IPS DF 4.7 (cell line): ENCODE data around the gene SSR2.
"Not testable (repeated sequence)": the region's sequence is repeated elsewhere in the genome, so short reads cannot be mapped to it uniquely, and the experiment has no call there.

Experiments used
- DNase-seq: peaks from one replicate; pipeline ENCODE4 v3.0.0-alpha.2; 2013; ENCODE audit warnings: low spot score; ENCODE audit errors: extremely low read depth

Gene SSR2

DNA sequence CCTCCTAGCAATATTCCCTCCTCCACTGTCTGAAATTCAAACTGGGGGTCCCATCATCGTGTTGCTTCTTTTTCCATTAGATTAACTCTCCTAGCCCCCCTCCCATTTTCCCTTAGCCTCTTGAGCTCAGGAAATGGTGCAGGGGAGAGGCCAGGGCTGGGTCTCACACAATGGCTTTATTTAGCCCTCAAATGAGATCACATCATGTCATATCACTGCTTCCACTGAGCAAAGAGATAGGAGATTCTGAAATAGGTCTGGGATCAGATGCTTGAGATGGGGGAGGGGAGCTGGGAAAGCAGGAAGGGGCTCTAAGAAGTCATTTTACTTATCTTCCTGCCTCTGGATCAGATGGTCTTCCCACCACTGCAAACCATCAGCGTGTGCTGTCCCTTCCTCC is 24.6 kb downstream of the SSR2 start:
- no peak for DNase-seq

DNA sequence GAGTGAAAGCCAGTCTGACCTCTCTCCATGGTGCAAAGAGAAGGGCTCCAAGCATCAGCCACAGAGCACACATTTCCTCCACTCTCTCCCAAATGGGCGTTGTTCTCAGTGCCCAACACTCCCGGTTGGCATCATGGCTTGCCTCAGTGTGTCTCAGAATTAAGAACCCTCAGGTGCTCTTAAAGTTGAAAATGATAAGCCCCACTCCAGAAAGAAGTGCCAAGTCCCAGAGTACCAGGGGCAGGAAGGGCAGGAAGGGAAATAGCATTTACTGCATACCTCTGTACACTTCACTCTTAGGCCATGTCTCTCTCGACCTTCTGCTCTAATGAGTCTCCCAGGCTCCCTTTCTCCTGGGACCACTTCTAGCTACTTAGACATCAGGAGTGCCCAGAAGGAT is 27.2 kb downstream of the SSR2 start:
- no peak for DNase-seq

DNA sequence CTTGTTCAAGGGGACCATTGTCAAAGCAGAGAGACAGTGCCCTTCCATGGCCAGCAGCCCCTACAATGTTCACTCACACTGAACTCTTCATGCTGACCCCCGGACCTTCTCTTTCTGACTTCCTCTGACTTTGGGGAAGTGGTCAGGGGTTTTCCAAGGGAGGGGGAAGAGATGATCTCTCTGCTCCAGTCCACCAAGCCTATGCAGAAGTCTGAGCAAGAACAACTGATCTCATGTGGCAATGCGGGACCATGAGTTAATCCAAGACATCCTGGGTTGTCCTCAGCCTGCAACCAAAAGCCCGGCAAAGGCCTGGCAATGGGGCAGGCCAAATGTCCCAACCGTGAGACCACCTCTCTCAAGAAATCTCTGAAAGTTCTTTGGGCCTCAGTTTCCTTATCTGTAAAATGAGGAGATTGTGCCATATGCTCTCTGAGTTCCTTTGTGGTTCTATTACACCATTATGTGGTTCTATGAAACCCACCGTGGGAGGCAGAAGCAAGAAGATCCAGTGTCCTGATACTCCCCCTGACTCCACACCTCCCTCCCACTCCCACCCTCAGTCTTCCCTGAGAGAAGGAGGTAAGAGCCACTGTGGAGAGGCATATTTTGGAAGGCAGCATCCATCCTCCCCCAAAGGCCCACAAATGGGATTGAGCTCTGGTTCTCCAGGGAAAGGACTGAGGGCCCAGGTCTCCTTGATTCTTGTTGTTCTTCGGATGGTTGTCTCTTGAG is 30.6 kb downstream of the SSR2 start:
- no peak for DNase-seq

DNA sequence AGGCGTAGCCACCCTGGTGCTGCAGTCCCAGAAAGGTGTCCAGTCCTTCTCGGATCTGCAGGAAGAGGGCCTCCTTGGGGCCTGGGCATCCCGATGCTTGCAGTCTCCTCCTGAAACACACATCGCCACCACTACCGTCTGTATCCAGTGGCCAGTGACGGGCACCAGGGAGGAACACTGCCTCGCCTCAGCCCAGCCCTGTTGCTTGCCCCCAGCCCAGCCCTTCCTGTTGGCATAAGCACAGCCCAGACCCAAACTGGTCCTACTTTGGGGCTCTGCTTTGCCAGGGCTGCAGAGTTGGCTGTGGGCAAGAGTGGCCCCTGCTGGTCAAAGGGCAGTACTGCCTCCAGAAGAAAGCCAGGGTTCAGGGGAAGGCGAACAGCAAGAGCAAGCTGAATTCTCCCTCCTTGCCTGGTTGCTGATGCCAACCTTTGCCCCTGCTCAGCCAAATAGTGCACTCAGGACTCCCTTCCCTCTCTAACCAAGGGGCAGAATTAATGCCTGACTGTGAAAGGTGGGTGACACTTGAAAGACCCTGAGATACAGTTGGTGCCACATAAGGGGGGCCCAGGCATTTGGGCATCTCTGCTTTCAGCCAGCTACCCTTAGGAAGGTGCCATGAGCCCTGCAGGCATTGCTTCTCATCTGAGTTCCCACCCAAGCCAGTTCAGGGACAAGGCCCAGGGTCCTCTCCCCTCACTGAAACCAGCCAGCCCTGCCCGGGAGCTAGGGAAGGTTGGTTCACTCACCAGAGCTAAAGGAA is 31.3 kb downstream of the SSR2 start:
- no peak for DNase-seq

DNA sequence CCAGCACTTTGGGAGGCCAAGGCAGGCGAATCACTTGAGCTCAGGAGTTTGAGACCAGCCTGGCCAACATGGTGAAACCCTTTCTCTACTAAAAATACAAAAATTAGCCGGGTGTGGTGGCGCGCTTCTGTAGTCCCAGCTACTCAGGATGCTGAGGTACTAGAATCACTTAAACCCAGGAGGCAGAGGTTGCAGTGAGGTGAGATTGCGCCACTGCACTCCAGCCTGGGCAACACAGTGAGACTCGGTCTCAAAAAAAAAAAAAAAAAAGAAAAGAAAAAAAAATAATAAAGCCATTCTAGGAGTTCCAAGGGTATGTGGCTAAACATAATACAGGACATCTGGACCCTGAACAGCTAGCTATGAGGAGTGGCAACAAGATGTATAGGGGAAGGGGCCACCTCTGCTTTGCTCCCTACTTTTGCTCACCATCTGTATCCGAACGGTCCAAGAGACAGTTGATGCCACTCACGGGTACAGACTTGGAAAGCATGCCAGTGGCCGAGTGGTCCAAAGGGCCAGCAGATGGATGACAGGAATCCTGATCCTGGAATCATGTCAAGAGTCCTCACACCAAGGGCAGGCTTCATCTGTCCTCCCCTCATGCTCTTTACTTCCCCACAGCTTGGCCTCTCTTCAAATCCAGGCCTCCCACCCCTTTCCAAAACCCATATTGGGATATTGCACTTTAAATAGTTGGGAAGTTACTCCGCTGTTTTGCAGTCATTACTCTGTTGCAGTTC is 35.7 kb downstream of the SSR2 start:
- DNase-seq: not testable (repeated sequence)

DNA sequence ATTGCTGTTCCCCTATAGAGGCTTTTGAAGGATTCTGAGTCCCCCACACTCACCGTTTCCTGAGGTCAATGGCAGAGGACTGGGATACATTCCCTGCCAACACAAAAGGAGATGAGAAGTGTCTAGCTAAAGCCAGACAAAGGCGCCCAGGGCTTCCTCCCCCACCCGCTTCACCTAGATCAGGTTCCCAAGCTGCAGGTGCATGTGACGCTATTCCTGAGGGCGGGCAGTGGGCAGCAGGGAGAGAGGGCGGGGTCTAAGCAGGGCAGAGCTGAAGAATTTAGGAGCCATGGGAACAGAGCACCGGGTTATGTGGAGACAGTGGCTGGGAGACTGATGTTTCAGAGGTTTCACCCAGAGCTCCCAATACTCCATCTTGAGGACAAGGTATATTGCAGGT is 36.4 kb downstream of the SSR2 start:
- peak; percentile 51 for DNase-seq

DNA sequence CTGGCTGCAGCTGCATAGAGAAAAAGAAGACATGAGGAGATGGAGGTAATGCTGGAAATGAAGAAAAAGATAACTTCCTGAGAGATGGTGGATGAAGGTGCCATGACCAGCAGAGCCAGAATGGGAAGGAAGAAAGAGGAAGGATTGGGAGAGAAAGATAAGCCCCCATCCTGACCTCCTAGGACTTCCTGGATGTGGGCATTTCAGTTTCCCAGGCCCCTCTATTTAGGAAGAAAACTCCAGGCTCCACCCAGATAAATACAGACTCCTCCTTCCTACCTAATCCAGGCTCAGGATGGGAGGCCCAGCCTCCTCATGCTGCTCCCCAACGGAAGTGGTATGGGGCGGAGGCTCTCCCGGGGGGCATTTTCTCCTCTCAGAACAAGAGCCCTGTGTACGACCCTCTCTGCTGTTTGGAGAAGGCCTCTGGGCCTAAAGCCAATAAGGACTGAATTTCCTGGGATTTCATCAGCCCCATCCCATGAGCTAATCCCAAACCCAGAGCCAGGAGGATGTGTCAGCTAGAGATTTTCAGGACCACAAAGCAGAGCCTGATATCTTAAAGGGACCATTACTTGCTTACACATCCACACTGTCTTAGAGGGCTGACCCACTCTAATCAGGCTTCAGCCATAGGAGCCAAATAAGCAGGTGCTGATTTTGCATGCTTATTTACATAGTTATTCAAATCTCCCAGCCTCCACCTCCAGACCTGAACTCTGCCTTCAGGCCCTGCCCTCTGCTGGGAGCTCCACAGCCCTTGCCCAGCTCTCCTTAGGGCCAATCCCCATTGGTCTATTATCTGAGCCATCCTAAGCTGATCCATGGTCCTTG is 37.3 kb downstream of the SSR2 start:
- DNase-seq: no peak

DNA sequence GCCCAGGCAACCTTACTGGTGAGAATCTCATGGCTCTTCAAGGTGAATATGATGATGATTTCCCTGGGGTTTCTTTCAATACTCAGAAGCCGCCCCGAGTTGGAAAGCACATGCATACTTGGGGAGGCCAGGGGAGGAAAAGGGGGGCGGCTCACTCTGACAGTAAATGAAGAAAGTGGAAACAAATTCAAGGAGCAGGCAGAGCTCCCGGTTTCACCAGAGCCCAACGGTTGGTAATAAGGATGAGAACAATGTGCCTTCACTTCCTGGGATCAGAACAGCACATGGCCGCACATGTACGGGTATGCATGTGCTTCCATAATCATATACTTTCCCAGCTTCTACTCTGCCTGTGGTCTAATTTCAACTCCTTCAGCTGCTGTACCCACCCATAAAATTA is 38.6 kb downstream of the SSR2 start:
- DNase-seq: no peak

DNA sequence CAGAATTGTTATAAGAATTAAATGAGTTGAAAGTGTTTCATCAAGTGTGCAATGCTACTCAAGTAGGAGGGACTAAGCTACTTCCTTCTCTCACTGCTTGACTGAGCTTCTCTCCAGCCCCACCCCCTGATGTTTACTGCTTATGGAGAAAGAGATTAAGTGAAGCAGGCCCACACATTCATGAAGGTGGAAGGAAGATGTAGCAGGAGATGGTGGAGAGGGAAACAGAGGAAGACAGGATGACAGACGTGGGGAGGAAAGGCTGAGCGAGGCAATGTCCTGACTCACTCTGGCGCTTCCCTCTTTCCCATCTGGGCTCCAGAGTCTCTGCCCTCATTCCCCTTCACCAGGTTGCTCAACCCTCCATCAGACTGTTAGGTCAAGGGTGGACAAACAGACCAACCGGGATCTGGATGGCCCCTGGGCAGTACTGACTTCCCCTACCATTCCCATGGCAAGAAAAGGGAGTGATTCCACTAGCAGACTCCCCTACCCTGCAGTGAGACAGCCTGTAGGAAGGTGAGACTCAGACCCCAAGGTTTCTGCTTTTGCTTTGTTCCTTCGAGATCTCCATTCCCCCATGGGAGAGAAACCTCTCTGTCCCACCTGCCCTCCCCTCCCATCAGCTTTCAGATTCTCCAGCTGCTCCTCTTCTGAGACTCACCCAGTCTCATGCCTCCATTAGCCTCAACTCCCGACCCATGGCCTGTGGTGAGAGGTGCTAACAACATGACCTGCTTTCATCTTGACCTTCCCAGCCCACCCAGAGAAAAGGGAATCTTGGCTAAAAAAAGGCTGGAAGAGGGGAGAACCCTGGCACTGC is 39.3 kb downstream of the SSR2 start:
- DNase-seq: no peak

DNA sequence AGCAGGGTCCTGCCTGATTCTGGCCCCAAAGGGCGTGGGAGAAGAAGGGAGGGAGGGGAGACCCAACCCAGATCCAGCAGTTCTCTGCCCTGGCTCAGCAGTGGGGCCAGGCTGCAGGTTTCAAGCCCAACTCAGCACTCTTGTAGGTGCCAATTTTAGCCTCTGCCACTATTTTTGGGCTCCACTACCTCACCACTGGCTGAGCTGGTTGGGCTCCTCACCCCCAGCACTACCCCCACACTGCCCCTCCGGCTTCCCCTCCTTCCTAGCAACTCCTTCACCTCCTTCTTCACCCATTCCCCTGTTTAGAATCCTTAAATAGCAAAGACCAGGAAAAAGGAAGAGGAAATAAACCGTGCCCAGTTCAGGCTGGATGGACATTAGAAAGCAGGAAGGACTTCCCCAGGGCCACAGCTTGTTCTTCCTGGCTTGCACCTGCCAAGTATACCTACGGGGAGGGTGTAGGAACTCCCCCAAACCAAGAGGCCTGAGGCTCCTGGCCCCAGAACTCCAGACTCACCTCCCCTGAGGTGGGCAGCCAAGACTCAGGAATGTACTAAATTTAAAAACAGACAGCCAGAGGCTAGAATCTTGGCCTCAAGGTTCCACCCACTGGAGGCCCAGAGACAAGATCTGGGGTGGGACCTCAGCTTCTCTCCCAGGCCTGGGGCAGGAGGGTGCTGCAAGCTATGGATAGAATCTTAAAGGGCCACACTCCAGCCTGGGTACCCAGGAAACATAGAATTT is 41.0 kb downstream of the SSR2 start:
- no peak for DNase-seq

DNA sequence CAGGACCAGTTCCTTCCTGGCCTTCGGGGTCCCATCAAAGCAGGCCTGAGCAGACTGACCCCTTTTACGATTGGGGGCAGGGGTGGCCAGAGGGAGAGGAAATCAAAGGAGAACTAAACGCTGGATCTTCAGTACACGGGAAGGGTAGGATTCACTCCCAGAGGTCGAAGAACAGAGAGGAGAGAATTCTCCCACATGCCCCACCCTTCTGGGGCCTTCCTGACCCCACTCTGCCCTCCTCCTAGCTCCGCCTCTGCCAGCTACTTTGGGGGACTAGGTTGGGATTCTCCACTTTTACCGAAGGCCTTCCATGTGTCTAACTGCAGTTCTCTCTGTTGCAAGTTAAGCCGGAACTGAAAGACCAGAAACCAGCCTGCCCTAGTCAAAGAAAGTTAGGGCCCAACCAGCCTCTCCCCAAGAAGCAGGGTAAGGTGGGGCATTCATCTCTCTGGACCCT is 41.8 kb downstream of the SSR2 start:
- no peak for DNase-seq

DNA sequence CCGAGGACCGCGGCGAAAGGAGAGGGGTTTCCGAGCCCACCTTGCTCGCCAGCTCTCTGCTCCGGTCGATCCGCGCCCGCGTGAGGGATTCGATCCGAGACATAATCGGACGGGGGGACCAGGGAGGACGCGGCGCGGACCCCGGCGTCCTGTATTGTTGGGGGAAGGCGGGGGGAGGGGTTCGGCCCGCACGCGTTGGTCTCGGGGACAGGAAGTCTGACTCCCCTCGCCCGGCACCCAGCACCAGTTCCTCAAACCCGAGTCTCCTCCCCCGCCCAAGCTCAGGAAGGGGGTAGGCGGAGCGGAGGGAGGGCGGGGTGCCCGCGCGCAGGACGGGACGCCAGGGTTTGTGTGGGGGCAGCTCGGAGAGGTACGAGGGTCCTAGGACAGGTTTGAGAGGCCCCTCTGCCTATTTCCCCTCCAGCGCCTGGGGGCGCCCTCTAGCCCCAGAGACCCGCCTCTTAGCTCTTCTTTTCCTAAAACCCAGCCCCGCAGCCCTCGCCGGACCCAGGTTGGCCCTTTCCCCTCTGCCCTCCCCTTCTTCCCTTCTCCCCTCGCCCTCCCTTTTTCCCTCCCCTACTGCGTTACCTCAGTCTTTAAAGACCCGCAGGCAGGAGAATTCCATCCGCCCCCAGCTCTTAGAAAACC is 42.3 kb downstream of the SSR2 start, which contains the start of gene ARHGEF2:
ARHGEF2 (minus strand) TSS at position 223 of the 648 bp plus-strand sequence; CDS start at position 103, 120 bp downstream.
- peak; percentile 80 for DNase-seq

DNA sequence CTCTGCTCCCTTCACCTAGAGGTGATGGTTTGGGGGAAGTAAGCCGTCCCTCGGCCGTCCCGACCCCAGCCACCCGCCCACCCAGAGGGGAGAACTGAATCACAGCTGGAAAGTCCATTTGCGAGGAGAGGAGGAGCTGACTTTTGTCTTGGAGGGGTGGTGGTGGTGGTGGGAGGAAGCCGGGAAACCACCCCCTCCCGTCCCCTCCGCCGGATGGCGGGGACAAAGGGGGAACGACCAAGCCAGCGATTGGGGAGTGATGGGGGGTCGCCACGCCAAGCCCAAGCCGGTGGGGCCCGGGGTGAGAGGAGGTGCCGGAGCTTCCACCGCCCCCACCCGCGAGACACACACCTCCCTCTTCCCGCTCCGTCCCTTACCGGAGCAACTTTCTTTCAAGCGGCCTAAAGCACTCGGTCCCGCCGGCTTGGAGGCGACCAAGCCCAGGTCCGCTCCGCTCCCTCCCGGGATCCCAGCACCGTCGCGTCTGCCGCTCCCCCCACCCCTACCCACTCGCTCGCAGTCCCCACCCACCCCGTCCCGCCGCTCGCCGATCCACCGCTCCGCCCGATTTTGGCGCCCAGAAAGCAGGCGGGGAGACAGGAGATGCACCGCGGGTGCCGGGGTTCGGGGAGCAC is 42.9 kb downstream of the SSR2 start:
- no peak for DNase-seq

DNA sequence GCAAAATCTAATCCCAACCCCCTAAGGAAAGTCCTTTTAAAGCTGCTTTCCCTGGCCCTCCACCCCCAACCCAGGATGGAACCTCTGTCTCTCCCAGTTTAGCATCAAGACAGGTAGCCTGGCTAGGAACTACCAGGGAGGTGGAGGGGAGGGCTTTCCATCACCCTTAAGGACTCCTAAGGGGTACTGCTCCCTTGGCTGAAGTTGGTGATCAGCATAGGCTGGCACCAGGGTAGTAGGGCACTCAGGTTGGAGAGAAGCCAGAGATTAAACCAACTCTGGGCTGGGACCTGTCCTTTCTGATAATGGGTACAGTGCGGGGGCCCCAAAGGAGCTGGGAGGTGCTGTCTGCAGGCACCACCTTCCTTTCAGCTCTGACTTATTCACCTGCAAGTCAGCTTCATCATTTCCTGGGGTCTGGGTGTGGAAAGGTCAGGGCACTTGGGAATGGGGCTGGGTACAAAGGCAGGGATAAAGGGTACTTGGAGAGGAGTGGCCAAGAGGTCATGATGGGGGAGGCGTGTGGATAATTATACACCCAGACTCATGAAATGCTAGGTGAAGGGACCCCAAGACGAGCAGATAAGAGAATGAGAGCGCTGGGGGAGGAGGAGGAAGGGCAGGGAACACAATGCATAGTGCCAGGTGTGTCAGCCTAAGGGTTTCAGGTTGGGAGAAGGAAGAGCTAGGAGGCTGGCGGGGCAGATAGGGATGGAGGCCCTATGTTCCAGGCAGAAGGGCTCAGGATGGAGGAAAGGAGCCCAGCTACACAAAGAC is 43.6 kb downstream of the SSR2 start:
- no peak for DNase-seq

DNA sequence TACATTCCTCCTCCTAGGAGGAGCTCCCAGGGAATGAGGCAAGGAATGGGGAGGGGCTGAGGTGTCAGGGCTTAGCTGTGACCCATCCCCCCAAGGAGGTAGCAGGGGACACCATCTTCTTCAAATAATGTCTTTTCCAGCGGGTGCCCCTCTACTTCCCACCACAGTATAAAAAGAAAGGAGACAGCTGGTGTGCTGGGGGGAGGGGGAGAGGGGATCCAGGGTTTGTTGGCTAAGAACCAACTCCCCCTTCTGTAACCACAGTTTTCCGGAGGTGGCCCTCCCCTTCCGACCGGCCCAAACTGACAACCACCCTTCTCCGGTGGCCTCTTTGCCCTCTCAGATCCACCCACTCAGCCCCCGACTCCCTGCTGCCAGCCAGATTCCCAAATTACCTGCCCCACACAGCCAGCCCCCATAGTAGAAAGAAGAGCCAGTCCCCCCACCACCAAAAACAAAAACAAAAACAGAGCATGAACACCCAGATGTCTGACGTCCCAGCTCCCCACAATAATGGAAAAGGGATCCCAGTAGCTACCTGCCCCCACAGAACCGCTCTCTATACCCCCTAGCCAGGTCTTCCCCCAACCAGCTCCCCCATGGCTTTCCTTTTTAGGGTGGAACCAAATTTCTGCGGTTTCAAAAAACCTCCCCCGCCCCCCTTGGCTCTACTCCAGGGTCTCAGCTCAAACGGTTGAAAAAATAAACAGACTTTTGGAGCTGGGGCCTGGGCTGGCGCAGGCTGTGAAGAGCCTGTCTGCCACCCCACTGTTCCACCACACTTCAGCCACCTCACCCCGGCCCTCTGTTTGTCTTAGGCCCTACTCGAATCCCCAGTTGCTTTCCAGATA is 44.5 kb downstream of the SSR2 start:
- no peak for DNase-seq

DNA sequence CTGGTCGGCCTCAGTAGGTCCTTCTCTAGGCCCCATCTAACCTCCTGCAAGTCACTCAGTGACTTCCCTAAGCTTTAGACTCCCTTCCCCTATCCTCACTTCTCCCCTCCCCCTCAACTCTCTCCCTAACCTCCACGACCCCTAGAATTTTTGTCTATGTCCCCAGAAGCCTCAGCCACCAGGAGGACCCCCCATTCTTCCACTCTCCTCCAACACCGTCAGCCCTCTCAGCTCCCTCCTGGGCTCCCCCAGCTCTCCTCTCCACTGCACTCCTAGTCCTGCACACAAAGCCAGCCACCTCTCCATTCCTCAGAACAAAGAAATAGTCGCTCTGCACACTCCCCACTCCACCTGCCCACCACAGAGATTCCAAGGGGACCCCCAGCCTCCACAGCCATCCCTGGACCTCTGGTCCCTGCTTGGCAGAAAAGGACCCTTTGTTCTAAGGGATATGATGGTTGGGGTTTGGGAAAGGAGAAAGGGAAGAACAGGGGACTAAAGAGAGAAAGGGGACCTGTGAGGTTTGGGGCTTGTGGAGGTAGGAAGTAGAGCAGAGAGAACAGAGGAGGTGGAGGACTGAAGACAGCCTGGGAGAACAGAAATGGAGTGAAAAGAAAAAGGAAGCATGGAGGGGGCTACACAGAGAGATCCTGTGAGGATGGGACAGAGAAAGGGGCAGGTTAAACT is 45.2 kb downstream of the SSR2 start:
- DNase-seq: no peak
